HS-27A (cell line): ENCODE measurements around the gene TMEM72.

ENCODE experiments used
- DNase-seq: peaks from one replicate; pipeline ENCODE4 v3.0.0-alpha.2; 2012; ENCODE audit warnings: low read depth, missing footprints

The TMEM72 gene

DNA sequence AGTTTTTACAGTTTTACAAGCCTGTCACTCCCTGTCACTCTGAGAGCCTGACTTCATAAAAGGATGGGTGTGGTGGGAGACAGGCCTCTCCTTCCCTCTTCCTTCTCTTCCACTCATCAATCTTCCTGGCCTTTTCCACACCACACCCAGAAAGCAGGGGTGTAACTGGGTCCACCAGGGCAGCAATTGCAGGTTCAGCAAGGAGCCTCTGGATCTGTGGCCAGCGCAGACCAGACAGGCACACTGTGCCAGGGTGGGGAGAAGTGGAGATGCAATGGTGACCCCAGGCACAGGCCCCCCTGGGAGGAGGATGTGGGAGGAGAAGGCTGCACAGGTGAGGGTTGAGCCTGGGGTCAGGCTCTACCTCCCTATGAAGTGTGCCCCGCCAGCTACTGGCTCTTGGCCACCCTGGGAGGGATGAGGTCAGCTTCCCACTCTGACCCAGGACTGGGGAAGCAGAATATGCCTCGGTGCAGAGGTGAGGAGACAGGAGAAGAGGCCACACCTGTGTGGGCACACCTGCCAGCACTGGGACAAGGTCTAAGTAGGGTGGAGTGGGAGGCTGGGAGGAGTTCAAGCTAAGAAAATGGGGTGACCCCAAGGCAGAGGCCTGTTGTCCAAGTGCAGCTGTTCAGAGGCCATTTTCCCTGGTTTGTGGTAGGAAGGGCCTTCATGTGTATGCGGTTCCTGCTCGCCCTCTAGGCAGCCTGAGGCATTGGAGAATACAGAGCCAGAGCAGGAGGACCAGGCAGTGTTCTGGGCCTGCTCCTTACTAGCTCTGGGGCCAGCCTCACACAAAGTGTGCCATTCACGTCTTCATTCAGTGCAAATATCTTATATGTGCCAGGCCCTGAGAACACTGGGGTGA, 20.2 kb upstream of the TMEM72 start:
- DNase-seq = no peak

DNA sequence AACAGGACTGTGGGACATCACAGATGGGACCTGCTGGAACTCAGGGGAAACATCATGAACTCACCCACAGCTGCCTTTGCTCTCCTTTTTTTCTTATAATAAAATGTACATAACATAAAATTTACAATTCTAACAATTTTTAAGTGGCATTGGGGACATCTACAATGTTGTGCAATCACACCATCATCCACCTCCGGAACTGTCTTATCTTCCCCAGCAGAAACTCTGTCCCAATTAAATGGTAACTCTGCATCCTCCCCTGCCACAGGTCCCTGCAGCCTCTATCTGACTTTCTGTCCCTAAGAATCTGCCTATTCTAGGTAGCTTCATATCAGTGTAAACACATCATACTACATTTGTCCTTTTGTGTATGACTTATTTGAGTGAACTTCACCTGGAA, 19.4 kb upstream of the TMEM72 start:
- no peak for DNase-seq

DNA sequence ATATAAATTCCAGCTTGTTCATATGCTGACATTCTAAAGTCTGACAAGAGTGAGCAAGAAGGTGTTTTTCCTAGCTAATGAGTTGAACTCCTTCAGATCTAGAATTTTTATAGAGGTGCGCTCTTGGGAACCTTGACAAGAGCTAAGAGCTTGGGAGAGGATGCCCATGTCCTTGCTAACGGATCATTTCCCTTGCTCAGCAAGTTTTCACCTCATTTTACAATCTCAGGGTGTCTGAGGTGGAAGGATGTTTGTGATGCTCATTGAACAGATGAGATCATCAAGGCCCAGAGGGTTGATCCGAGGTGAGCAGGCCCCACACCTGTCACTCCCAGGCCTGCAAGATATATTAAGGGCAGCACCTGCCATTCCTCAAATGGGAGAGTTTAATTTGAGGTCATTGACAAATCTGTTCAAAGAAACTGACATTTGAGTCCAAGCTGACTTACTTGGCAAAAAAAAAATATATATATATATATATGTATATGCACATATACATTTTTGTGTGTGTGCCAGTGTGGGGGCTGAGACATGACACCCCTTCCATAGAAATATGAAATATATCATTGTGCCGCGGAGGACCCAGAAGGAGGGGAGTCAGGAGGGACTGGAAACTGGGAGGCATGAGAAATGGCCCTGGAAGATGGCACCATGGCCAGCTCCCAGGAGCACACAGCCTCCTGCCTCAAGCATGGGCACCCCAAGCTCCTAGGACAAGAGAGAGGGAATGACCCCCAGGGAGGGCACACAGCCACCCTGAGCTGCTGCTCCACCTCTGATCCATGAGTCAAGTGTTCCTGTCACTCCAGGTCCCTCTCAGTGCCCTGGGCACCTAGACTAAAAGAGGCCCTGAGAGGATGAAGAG, 17.3 kb upstream of the TMEM72 start:
- DNase-seq = no peak

DNA sequence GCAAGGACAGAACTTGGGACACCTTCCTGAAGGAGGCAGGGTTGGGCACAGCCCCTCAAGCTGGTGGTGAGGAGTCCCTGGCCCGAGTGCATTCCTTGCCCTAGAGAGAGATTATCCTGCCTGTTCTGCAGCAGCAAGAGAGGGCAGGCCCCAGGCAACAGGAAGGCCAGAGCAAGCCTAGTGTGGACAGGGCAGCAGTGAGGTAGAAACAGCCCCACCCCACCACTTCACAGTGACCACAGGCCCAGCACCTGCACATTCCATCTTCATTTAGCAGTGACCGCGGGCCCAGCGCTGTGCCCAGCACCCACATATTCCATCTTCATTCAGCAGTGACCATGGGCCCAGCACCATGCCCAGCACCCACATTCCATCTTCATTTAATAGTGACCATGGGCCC, 16.4 kb upstream of the TMEM72 start:
- DNase-seq = no peak

DNA sequence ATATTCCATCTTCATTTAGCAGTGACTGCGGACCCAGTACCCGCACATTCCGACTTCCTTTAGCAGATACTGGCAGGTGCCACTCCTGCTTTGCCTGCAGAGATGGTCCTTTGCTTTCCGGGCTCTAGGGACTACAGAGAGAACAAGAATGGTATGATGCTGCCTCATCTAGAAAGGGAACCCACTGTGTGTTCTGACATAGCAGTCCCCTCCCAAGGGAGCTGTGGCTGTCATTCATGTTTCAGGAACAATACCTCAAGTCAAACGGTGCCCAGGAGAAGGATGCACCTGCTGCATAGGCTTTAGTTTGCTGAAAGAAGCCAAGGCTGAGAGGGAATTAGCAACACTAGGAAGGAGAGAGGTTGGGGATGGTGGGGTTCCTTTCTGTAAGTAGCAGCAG, 15.9 kb upstream of the TMEM72 start:
- DNase-seq = no peak

DNA sequence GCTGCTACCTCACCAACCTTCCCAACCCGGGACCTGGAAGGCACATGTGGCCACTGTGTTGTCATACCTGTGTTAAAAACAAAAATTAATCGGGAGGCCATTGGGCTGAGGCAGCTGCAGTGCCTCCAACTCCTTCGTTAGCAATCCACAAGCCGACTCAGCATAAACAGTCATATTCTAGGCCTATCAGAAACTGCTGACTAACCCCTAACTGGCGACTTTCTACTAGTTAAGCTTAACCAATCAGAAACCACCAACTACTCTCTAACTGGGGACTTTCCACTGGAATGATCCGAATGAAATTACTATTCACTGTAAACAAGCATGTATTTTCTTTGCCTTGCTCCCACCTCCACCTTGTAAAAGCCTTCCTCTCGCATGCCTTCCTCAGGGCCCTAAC, 14.1 kb upstream of the TMEM72 start:
- DNase-seq = no peak

DNA sequence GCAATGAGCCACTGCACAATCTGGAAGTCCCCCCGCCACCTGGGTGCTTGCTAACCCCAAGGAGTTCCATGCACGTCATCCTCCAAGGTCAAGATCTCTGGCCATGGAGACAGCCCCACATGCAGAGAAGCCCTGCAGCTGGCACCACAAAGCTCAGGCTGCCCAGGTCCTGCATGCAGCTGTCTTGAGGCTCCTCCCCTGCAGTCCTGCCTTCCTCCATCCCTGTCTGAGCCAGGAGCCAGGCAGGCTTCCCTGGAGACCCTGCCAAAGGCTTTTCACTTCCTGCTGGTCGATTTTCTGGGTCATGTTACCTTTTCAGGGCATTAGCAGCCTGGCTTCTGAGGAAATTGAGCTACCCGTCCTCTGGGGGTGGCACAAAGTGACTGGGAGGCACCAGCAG, 12.5 kb upstream of the TMEM72 start:
- no peak for DNase-seq

DNA sequence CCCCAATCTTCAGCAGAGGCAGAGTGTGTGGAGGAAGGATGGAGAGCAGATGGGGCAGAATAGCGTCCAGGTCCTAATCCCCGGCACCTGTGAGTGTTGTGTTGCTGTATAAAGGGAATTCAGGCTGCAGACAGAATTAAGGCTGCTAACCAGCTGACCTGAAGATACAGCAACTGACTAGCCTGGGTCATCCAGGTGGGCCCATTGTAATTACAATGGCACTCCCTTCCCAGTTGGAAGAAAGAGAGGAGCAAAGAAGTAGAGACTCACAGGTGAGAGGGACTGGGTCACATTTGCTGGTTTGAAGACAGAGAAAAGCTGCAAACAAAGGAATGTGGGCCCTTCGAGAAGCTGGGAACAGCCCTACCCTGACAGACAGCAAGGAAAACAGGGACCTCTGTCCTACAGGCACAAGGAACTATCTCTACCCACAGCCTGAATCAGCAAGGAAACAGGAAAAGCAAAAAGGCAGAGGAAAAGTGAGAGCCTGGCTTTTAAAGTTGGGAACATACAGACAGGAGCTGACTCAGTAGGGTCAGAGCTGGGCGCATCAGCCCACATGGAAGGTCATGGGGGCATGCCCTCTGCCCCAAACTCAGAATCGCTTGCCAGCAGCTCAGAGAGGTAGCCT, 11.6 kb upstream of the TMEM72 start:
- no peak for DNase-seq

DNA sequence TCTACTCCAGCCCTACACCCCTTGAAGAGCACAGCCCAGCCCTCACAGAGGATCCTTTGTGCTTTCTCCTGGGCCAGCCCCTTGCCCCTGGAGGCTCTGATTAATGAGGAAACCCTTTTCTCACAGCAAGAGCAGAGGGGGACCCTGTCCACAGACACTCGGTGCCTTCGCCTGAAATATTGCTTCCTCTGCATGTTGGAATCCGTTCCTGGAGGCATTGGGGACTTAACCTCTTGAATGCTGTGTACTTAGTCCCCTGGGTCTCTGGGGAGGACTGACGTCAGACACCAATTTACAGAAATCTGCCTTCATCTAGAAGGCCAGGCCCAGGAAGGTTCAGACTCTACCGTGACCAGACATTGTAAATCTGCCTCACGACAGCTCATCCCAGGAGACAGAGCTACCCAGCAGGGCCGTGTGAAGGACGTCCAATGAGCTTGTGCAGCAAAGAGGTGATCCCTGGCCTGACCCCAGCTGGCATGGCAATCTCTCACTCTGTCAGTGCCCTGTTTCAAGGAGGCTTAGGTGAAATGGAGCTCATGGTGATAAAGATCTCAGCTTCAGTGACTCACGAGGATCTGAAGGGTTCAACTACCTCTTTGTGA, 8.1 kb upstream of the TMEM72 start:
- DNase-seq = no peak

DNA sequence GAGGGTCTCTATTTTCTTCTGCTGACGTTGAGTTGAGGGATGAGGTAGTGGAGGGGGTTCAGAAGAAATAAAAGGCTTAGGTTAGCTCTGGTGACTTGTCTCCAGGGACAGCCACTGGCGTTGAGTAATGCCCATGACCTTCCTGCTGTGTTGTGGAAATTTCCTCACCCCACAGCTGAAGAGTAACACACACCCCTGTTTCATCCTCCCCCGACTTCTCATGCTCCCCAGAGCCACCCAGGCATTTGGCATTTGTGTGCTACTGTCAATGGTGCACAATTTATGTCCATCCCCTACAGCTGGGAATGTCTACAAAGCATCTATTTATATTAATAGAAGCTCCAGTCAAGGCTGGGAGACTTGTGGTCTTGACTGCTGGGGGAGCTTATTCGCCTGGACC, 4.7 kb upstream of the TMEM72 start:
- DNase-seq = no peak

DNA sequence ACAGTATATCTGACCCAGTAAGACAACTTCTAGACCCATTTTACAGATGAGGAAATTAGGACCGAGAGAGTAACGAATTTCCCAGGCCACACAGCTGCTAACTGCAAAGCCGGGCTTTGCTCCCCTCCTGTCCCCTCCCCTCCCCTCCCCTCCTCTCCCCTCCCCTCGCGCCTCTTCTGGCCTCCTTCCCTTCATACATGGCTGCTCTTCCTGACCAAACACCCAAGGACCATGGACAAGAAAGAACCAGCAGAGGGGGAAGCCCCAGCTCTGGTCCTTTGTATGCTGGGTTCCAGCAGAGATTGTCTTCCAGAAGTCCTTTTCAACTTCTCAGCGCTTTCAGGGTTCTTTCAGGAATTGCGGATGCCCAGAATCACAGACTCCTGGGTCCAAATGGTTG, 3.6 kb upstream of the TMEM72 start:
- no peak for DNase-seq

DNA sequence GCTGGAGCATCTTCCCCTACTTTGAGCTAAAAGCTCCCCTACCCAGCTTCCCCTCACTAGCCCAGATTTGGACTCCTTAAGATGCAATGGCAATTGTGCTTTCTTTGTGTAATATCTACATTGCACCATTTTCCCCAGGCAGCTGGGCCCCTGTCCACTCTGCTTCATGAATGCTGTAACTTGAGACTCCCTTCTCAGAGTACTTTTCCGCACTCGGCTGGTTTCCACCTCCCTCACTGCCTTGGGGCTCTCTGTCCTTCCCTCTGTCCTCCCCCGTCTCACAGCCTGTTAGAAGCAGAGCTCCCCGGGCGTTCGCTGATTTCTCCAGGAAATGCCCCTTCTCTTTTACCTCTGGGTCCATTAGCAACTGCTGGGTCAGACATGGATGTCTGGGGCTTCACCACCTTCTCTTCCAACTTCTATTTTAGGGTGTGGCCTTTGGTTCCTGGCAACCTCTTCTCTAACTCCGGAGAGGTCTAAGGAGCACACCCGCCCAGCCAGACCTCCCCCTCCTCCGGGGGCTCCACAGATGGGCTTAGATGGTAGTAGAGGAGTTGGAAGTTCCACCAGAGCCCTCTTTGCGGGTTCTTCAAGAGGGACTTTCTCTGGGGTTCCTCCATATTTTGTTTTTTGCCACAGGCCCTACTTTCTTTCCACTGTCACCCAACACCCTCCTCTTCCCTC, 2.9 kb upstream of the TMEM72 start:
- DNase-seq = no peak

DNA sequence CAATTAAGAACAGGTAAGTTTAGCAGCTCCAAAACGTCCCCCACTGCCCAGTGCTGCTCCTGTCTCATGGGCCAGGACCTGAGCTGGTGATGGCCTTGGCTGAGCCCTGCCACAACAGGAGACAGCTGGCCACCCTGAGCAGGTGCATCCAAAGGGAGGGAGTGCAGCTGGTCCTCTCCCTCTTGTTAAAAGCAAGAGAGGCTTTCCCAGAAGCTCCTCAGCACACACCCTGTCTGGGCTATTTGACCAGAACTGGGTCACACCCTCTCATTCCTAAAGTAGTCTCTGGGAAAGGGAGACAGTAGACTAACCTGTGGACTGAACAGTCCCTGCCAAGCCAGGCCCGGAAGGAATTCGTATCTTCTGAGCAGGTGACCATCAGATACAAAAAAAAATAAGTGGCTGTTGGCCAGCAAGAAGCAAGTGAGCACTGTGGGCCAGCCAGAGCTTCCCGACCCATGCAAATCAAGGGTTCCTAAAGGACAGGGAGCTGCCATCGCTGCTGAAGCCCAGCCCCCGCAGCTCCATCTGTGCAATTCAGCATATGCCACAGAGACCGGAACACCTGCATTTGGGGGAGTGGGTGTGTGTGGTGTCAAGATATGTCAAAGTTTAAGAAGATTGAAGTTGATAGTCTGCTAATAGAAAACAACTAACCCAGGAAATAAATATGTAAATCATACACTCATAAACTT, 2.1 kb upstream of the TMEM72 start:
- DNase-seq = no peak

DNA sequence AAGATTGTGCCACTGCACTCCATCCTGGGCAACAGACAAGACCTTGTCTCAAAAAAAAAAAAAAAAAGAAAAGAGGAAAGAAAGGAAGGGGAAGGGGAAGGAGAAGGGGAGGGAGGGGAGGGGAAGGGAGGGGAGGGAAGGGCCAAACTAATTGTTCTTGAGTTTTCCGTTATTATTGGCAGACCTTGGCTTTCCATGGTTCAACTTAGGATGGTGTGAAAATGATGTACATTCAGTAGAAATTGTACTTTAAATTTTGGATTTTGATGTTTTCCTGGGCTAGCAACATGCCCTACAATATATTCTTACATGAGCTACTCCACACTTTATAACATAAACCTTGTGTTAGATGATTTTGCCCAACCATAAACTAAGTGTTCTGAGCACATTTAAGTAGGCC, 1.2 kb upstream of the TMEM72 start:
- DNase-seq = no peak

DNA sequence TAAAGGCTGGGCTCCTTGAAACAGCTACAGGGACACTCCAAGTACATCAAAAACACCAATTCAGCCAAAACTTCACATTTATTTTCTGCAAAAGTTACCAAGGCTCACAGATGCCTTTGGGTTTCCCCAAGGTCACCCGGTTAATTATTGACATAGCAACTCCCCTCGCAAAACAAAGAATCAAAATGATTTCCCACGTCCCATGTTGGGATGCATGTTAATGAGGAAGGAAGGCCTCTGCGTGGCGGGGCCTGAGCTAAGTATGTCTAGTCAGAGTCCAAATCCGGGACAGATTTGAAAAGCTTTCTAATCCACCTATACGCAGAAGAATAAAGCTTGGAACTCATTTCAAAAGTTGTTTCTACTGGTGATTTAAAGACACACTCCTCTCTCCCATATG, 535 bp upstream of the TMEM72 start:
- DNase-seq = no peak

DNA sequence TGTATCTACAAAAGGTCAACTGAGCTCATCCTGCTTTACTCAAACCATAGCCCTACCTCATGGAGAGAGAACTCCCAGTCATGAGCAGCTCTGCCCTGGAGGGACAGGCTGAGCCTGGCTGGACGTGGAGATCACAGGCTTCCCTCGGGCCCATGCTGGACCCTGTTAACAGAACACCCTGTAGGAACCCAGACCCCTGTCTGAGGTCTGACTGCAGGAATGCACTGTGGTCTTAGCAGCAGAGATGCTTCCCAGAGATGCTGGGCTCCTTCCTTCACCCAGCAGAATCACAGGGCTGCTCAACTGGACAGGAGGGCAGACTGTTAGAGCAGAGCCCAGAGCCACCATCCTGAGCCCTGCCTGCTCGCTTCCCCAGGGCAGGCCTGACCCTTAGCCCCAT, 814 bp downstream of the TMEM72 start:
- DNase-seq = no peak

DNA sequence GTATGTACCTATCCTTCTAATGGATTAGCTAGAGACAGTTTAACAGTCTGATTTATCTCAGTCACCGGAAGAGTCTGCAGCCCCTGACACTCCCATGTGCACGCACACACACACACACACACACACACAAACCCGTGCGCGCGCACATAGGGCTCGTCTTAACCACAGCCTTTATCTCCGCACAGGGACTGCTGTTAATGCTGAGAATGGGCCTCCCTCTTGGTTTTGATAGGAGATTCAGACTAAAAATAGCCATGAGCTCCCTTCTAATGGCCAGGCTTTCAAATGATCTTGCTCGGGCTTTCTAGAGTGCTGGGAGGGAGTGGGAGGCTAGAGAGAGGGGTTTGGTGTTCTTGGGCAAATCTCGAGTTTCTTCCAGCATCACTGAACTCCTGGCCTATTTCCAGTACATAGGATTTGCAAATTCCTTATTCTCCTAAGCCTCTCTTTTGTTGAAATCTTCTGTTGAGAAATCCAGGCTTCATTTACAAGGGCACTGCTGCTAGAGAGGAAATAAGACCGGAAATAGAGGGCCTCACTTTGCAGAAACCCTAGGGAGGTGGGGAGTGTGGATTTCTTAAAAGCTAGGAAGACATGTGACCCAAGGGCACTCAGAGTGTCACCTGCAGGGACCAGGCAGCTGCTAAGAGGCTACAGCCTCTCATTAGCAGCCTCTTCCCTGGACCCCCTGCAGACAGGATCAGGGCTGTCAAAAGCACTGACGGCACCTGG, 2.4 kb downstream of the TMEM72 start:
- DNase-seq = no peak

DNA sequence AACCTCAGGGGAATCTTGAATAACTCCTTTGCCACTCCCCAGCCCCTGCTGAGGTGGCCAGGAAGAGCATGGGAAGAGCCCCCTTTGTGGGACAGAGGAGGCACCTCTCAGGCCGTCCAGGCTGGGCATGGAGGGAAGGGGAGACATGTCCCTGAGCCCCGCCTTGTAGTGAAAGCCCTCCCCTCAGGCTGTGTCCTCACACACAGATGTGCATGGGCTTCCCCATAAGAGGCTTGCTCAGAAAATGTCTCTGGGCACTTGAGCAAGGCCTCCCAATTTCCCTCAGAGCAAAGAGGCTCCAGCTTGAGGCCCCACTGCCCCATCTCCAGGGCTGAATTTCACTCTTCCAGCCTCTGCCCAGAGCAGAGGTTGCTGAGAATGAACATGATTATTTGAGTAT, 3.8 kb downstream of the TMEM72 start:
- DNase-seq = no peak

DNA sequence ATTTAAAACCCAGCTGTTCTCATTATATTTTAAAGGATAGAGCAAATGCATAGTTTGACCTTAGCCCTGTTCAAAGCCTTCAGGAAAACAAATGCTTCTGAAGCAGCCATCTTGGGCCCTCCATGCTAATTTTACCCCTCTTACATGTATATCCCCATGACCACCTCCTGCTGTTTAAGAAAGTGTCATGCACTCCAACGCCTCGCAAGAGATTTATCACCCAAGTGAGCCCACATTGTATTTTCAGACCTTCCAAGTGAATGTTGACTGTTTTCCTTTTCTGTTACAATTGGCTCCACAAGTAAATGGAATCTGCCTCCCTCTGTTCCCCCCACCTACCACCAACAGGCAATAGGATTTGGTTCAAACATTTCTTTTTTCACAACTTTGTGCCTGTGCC, 5.3 kb downstream of the TMEM72 start:
- DNase-seq = no peak

DNA sequence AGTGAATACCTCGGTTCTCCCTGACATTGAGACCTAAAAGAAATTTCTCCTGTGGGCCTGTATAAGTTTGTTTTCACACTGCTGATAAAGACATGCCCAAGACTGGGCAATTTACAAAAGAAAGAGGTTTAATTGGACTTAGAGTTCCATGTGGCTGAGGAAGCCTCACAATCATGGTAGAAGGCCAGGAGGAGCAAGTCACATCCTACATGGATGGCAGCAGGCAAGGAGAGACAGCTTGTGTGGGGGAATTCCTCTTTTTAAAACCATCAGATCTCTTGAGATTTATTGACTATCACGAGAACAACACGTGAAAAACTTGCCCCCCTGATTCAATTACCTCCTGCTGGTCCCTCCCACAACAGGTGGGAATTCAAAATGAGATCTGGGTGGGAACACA, 6.7 kb downstream of the TMEM72 start:
- no peak for DNase-seq

DNA sequence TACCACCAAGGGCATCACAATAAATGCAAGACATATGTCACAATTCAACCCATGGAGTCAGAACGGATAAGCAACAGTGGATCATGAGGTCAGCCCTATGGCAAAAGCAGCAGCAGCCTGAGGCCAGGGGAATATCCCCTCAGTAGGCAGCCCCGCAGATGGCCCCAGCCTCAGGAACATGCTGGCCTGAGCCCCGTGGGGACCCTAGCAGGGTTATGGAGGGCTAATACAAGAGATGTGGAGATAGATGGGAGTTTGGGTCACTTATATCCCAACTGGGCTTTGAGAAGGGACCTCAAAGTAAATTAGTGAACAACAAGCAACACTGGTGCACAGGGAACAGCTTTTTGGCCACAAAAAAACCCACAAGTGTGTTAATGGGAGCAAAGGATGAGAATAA, 9.1 kb downstream of the TMEM72 start:
- DNase-seq = no peak
